SH-SY5Y (cell line): ENCODE measurements around the gene MUC21.

ENCODE experiments used
- GATA2 ChIP-seq: IDR thresholded peaks from 2 replicates; pipeline ENCODE4 v1.6.1; 2011; ENCODE audit warnings: mild to moderate bottlenecking, low read depth, low read length
- GATA3 ChIP-seq: IDR thresholded peaks from 2 replicates; pipeline ENCODE4 v1.6.1; 2011; ENCODE audit warnings: low read depth, mild to moderate bottlenecking, low read length, moderate library complexity

GRCh38 chr6:30951907-30952469, 31.5 kb upstream of the MUC21 start:
- TF ChIP-seq GATA3, result no peak
- TF ChIP-seq GATA2, result no peak
